ENCODE results near the gene MUS81. TPM values are rescaled to one million over a fixed set of nuclear protein-coding genes. Genes with fewer than 3 reads are reported as not detected.

MUS81 gene
- total and polyA plus RNA-seq, 2 of the 4 experiments (the other 2 are of a cell fraction) = 23.7 to 47.9 TPM

DNA sequence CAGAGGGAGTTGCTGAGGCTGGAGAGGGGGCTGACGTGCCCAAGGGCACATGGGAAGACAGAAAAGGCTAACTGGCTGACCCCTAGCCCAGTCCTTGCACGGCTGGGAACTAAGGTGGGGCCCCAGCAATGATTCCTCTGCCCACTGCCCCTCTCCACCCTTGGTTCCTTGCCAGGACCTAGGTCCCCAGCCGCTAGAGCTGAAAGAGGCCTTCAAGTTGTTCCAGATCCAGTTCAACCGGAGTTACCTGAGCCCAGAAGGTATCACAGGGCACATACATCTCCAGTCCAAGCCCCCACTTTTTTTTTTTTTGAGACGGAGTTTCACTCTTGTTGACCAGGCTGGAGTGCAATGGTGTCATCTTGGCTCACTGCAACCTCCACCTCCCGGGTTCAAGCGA is 19.8 kb downstream of the MUS81 start:
- H3K18ac ChIP-seq (ENCODE audit: low read depth, low read length) = no peak overlapping the region
- no peak for TF ChIP-seq FOS (IDR thresholded peaks at IDR 0.05; ENCODE audit: low read depth, low read length)
- no peak for TF ChIP-seq MXI1 (IDR thresholded peaks at IDR 0.05; ENCODE audit: borderline replicate concordance, low read depth, low read length)
- no peak for TF ChIP-seq MAFK (IDR thresholded peaks at IDR 0.05; ENCODE audit: low read depth, low read length)
- no peak for TF ChIP-seq USF2 (IDR thresholded peaks at IDR 0.05; ENCODE audit: low read depth, low read length)
- TF ChIP-seq POLR2A (IDR thresholded peaks at IDR 0.05; ENCODE audit: low read depth, low read length) = no peak
- TF ChIP-seq CEBPB (IDR thresholded peaks at IDR 0.05; ENCODE audit: low read depth, low read length) = no peak
- TF ChIP-seq RAD21 (IDR thresholded peaks at IDR 0.05; ENCODE audit: low read length) = no peak
- no peak for TF ChIP-seq RFX5 (IDR thresholded peaks at IDR 0.05; ENCODE audit: low read depth, low read length)
- no peak overlapping the region for H2BK15ac ChIP-seq (ENCODE audit: low read depth, low read length)
- H2AFZ ChIP-seq (replicated peaks; ENCODE audit: low read length, poor library complexity) = no peak overlapping the region
- H2BK5ac ChIP-seq (ENCODE audit: low read depth, low read length, poor library complexity, severe bottlenecking) = no peak overlapping the region
- no peak overlapping the region for H2AK5ac ChIP-seq (ENCODE audit: low read depth, low read length)
- H3K79me1 ChIP-seq (ENCODE audit: low read depth in 1 of 2, low read length in 2 of 2) = peaks cover 9 to 23% of the 10 kb centered on the region in 2 experiments
- no peak for ATAC-seq (ENCODE audit: low read depth)
- H3K4ac ChIP-seq (ENCODE audit: low read depth, low read length) = no peak overlapping the region
- H4K8ac ChIP-seq (ENCODE audit: low read depth in 2 of 2, low read length in 2 of 2) = no peak overlapping the region
- no peak overlapping the region for H2BK20ac ChIP-seq (ENCODE audit: low read depth, low read length)
- POLR2A ChIA-PET (ENCODE audit: unreplicated experiment) = no interaction called here
- dilution Hi-C loops (cut with HindIII; ENCODE audit: low sequenced_read_pairs, unreplicated experiment) (no loop called here), intact Hi-C loops (cut with micrococcal nuclease) (no loop called here), in situ Hi-C loops (cut with MboI; ENCODE audit: low sequenced_read_pairs) (loop anchor here (5.0 kb wide), 1 partner anchor 107 kb away; no protein-coding TSS in a partner anchor)
- no peak overlapping the region for H3K9ac ChIP-seq (ENCODE audit: low read depth, low read length)
- no peak overlapping the region for H3K56ac ChIP-seq (ENCODE audit: extremely low read depth, insufficient read depth, low read length)
- H4K91ac ChIP-seq (ENCODE audit: insufficient read depth, low read depth, low read length) = no peak overlapping the region
- H3K27ac ChIP-seq (ENCODE audit: insufficient read depth, low read length) = no peak overlapping the region
- no peak overlapping the region for H3K4me3 ChIP-seq (ENCODE audit: insufficient read depth, low read depth, low read length)
- WGBS, 2 experiments (ENCODE audit: extremely low coverage in 2 of 2, insufficient read length in 1 of 2) = 83% methylated on average over 4 of the region's 7 CpGs; no CpG with 5 or more reads in 1 of the 2 experiments
- H4K20me1 ChIP-seq (ENCODE audit: insufficient read depth, low read length) = peaks cover 12% of the 10 kb centered on the region; the same call in 1 of the 2 replicates
- CTCF ChIA-PET = no interaction called here
- no peaks in the 10 kb centered on the region; the same call in 1 of the 2 replicates for H3K4me1 ChIP-seq (ENCODE audit: control insufficient read depth, insufficient read depth, low read length)
- DNase-seq = no peak
- peaks cover 27% of the 10 kb centered on the region for H3K36me3 ChIP-seq (ENCODE audit: control insufficient read depth, insufficient read depth, low read length)
- no peak overlapping the region for H3K4me2 ChIP-seq (ENCODE audit: low read depth, low read length)
- H2AK9ac ChIP-seq (replicated peaks; ENCODE audit: low read depth, low read length, poor library complexity) = peak overlapping the region; percentile 50
- H3K9me1 ChIP-seq (ENCODE audit: insufficient read depth, low read length) = peaks cover 8% of the 10 kb centered on the region
- no peak overlapping the region for H4K5ac ChIP-seq (ENCODE audit: low read depth, low read length)
- no peak overlapping the region for H3K23ac ChIP-seq (ENCODE audit: low read depth, low read length)
- no TSS peak for BruUV-seq (replicated peaks)
- H2BK120ac ChIP-seq (ENCODE audit: low read depth, low read length) = no peak overlapping the region
- H3K14ac ChIP-seq (replicated peaks; ENCODE audit: low read depth, low read length) = no peak overlapping the region
- no peaks in the 10 kb centered on the region for H3K27me3 ChIP-seq (ENCODE audit: control insufficient read depth, insufficient read depth, low read length)
- H3K9me3 ChIP-seq (ENCODE audit: control insufficient read depth, insufficient read depth, low read length) = no peaks in the 10 kb centered on the region

Measured in IMR-90 (cell line).